K562 (cell line): ENCODE measurements around the gene PTPRF. TPM values are rescaled to one million over a fixed set of nuclear protein-coding genes. Genes with fewer than 3 reads are reported as not detected.
A peak's percentile ranks its signal among the peaks of the same experiment; 100 is the strongest.

Experiments
- BMI1 ChIP-seq: fragments of 150-350 bp; IDR thresholded peaks from 2 replicates; pipeline ENCODE4 v1.6.1; 2014; ENCODE audit warnings: low read length
- CBFA2T3 ChIP-seq: fragments of 450-650 bp; IDR thresholded peaks from 2 replicates; pipeline ENCODE4 v1.6.1; 2017
- CBX5 ChIP-seq: IDR thresholded peaks from 2 replicates; pipeline ENCODE4 v1.6.1; 2014; ENCODE audit warnings: low read depth, borderline replicate concordance
- CHCHD3 ChIP-seq: fragments of 250-450 bp; sonication (Bioruptor Pico); IDR thresholded peaks from 2 replicates; pipeline ENCODE4 v2.1.2; 2022; ENCODE audit warnings: mild to moderate bottlenecking
- CXXC5 ChIP-seq: fragments of 250-450 bp; sonication (Bioruptor Pico); IDR thresholded peaks from 2 replicates; pipeline ENCODE4 v1.8.0; 2022; ENCODE audit warnings: inconsistent platforms, mild to moderate bottlenecking, moderate library complexity
- HDAC8 ChIP-seq: fragments of 450-650 bp; IDR thresholded peaks from 2 replicates; pipeline ENCODE4 v1.6.1; 2016; ENCODE audit warnings: mild to moderate bottlenecking, missing genetic modification characterization, moderate library complexity, missing compliant biosample characterization
- HMG20B ChIP-seq: fragments of 250-450 bp; sonication (Bioruptor Pico); IDR thresholded peaks from 2 replicates; pipeline ENCODE4 v1.5.0; 2021; ENCODE audit warnings: mild to moderate bottlenecking
- KLF13 ChIP-seq: fragments of 450-650 bp; IDR thresholded peaks from 2 replicates; pipeline ENCODE4 v1.6.1; 2016; ENCODE audit warnings: missing genetic modification characterization, low read depth, mild to moderate bottlenecking, missing compliant biosample characterization, moderate library complexity, borderline replicate concordance
- MCM2 ChIP-seq: fragments of 450-650 bp; IDR thresholded peaks from 2 replicates; pipeline ENCODE4 v1.6.1; 2017; ENCODE audit warnings: low read depth, mild to moderate bottlenecking
- NEUROD1 ChIP-seq: fragments of 150-350 bp; IDR thresholded peaks from 2 replicates; pipeline ENCODE4 v1.6.1; 2014; ENCODE audit warnings: borderline replicate concordance, low read length, low read depth; ENCODE audit not compliant: partially characterized antibody
- PHB2 ChIP-seq: fragments of 450-650 bp; IDR thresholded peaks from 2 replicates; pipeline ENCODE4 v1.6.1; 2017; ENCODE audit warnings: low read depth
- PKNOX1 ChIP-seq: fragments of 450-650 bp; IDR thresholded peaks from 2 replicates; pipeline ENCODE4 v1.6.1; 2016
- SLC30A9 ChIP-seq: fragments of 250-450 bp; sonication (Bioruptor Pico); IDR thresholded peaks from 2 replicates; pipeline ENCODE4 v1.8.0; 2022; ENCODE audit warnings: mild to moderate bottlenecking, moderate library complexity
- TEAD2 ChIP-seq: fragments of 450-650 bp; IDR thresholded peaks from 2 replicates; pipeline ENCODE4 v1.6.1; 2016; ENCODE audit warnings: missing genetic modification characterization, control low read depth, missing compliant biosample characterization
- TFAP4 ChIP-seq: sonication (generic); formaldehyde crosslinking; IDR thresholded peaks from 2 replicates; pipeline ENCODE4 v1.8.0; 2022; ENCODE audit warnings: missing genetic modification reagents, mild to moderate bottlenecking, moderate library complexity, borderline replicate concordance
- TOE1 ChIP-seq, 2 experiments: fragments of 450-650 bp in 1 of 2; sonication (generic) in 1 of 2; formaldehyde crosslinking in 1 of 2; IDR thresholded peaks; 2 replicates each; pipeline versions ENCODE4 v1.7.1 to v1.8.0; 2016 to 2022; ENCODE audit warnings: borderline replicate concordance in 2 of 2, mild to moderate bottlenecking in 2 of 2, antibody characterized with exemption in 1 of 2, inconsistent platforms in 1 of 2, low read depth in 1 of 2, missing genetic modification reagents in 1 of 2, moderate library complexity in 1 of 2
- YBX1 ChIP-seq: fragments of 450-650 bp; IDR thresholded peaks from 2 replicates; pipeline ENCODE4 v1.7.1; 2016; ENCODE audit warnings: mild to moderate bottlenecking
- ZFPM2 ChIP-seq: fragments of 250-450 bp; sonication (Bioruptor Pico); IDR thresholded peaks from 2 replicates; pipeline ENCODE4 v1.5.1; 2022; ENCODE audit warnings: mild to moderate bottlenecking
- ZNF140 ChIP-seq: fragments of 250-450 bp; sonication (Bioruptor Pico); IDR thresholded peaks from 2 replicates; pipeline ENCODE4 v1.8.0; 2021; ENCODE audit warnings: moderate library complexity, mild to moderate bottlenecking, inconsistent platforms
- ZNF174 ChIP-seq: fragments of 250-450 bp; sonication (Bioruptor Pico); IDR thresholded peaks from 2 replicates; pipeline ENCODE4 v1.4.0; 2020; ENCODE audit warnings: mild to moderate bottlenecking
- ZNF217 ChIP-seq: sonication (generic); formaldehyde crosslinking; IDR thresholded peaks from 2 replicates; pipeline ENCODE4 v1.8.0; 2022; ENCODE audit warnings: mild to moderate bottlenecking, missing genetic modification reagents
- ZNF407 ChIP-seq: fragments of 450-650 bp; IDR thresholded peaks from 2 replicates; pipeline ENCODE4 v1.6.1; 2016; ENCODE audit warnings: low read depth
- polyA plus RNA-seq, 8 experiments: library from polyadenylated mRNA; depleted of rRNA in 4 of 8; stranded (reverse) in 5 of 8; unstranded in 3 of 8; fragments of >200 nt; fragmentation: Nextera tagmentation in 2 of 8; fragmentation: Illumina TruSeq in 1 of 8; extraction: Ambion mirVana in 2 of 8; extraction: Trizol in 1 of 8; gene quantifications; 2 replicates each; pipeline versions ENCODE4 v1.2.1 to v1.2.3, GENCODE V29; 2011 to 2014; ENCODE audit warnings: inconsistent platforms in 1 of 8, missing spikeins in 1 of 8
- total RNA-seq, 7 experiments: library from RNA; depleted of rRNA in 6 of 7; stranded (reverse); fragments of >200 nt in 6 of 7; fragmentation: Illumina TruSeq in 2 of 7; extraction: Trizol in 2 of 7; gene quantifications; 2 replicates each; pipeline versions ENCODE4 v1.2.1 to v1.2.3, GENCODE V29; 2011 to 2021; ENCODE audit warnings: low replicate concordance in 1 of 7

PTPRF gene
- total and polyA plus RNA-seq, 9 of the 15 experiments (the other 6 are each of a cell fraction or from before 2014, with no cell fraction given) = 0.13 to 4.3 (median 1.1) TPM

GRCh38 chr1:43524804-43525203 is 5.9 kb upstream of the PTPRF start (continued):
- peak; percentile 64 for TF ChIP-seq PKNOX1
- no peak for TF ChIP-seq KLF13 (tag)
- no peak for TF ChIP-seq ZNF217
- peak; percentile 55 for TF ChIP-seq TFAP4 (CRISPR knock-in tag)
- TF ChIP-seq BMI1 = no peak
- TF ChIP-seq ZNF174 (CRISPR knock-in tag) = no peak
- TF ChIP-seq HMG20B = no peak
- no peak for TF ChIP-seq YBX1
- TF ChIP-seq HDAC8 (tag) = no peak
- no peak for TF ChIP-seq CHCHD3 (CRISPR knock-in tag)
- no peak for TF ChIP-seq PHB2
- no peak for TF ChIP-seq MCM2
- TF ChIP-seq CXXC5 (CRISPR knock-in tag) = no peak
- no peak for TF ChIP-seq NEUROD1
- TF ChIP-seq ZFPM2 = no peak
- peak; percentile 39; the same call in 1 of the 2 replicates for TF ChIP-seq TOE1 (IDR thresholded peaks at IDR 0.05; ENCODE audit: borderline replicate concordance)
- no peak for TF ChIP-seq TOE1 (CRISPR knock-in tag; IDR thresholded peaks at IDR 0.05; ENCODE audit: borderline replicate concordance, low read depth)
- TF ChIP-seq CBX5 = no peak
- no peak for TF ChIP-seq ZNF140 (CRISPR knock-in tag)
- no peak for TF ChIP-seq SLC30A9 (CRISPR knock-in tag)
- TF ChIP-seq CBFA2T3 = peak; percentile 41; the same call in 1 of the 2 replicates
- peak; percentile 86 for TF ChIP-seq ZNF407
- TF ChIP-seq TEAD2 (tag) = no peak
